ENCODE results near the gene PPP1R1C.

GRCh38 chr2:182064019-182064778, 78.5 kb downstream of the PPP1R1C start:
- TF ChIP-seq, protein P1, sequence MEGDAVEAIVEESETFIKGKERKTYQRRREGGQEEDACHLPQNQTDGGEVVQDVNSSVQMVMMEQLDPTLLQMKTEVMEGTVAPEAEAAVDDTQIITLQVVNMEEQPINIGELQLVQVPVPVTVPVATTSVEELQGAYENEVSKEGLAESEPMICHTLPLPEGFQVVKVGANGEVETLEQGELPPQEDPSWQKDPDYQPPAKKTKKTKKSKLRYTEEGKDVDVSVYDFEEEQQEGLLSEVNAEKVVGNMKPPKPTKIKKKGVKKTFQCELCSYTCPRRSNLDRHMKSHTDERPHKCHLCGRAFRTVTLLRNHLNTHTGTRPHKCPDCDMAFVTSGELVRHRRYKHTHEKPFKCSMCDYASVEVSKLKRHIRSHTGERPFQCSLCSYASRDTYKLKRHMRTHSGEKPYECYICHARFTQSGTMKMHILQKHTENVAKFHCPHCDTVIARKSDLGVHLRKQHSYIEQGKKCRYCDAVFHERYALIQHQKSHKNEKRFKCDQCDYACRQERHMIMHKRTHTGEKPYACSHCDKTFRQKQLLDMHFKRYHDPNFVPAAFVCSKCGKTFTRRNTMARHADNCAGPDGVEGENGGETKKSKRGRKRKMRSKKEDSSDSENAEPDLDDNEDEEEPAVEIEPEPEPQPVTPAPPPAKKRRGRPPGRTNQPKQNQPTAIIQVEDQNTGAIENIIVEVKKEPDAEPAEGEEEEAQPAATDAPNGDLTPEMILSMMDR (IDR thresholded peaks at IDR 0.05), result no peak
- TF ChIP-seq POLR2A (IDR thresholded peaks at IDR 0.05), result no peak
